ENCODE measurements around the gene NEDD8.

The NEDD8 gene

GRCh38 chr14:24177041-24177825, 54.9 kb downstream of the NEDD8 start:
- no peak for DNase-seq

DNA sequence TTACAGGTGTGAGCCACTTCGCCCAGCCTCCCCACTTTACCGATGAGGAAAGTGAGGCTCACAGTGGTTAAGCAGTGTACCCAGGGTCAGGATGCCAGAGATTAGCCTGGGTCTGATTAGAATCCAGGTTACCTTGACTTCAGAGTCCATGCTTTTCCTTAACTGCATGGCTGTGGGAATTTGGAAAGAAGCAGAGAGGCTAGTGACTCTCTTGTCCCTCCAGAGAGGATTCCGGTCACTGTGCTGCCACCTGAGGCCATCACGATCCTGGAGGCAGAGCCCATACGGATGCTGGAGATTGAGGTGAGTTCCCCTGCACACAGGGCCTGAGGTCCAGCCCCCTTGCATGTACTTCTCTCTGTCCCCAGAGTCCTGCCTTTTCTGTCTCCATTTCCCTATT, 55.6 kb downstream of the NEDD8 start:
- no peak for DNase-seq

DNA sequence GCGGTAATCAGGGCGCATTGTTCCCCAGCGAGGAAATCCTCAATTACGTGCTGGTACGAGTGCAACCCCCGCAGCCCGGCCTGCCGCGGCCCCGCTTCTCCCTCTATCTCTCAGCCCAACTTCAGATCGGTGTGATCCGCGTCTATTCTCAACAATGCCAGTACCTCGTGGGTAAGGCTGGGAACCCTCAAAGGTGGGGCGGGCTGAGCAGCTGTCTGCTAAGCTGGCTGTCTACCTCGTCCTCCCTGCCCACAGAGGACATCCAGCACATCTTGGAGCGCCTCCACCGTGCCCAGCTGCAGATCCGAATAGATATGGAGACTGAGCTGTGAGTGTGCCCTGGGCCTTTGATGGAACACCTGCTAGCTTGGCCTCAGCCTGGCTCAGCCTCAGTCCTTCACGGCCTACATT, 59.3 kb downstream of the NEDD8 start:
- DNase-seq: no peak

DNA sequence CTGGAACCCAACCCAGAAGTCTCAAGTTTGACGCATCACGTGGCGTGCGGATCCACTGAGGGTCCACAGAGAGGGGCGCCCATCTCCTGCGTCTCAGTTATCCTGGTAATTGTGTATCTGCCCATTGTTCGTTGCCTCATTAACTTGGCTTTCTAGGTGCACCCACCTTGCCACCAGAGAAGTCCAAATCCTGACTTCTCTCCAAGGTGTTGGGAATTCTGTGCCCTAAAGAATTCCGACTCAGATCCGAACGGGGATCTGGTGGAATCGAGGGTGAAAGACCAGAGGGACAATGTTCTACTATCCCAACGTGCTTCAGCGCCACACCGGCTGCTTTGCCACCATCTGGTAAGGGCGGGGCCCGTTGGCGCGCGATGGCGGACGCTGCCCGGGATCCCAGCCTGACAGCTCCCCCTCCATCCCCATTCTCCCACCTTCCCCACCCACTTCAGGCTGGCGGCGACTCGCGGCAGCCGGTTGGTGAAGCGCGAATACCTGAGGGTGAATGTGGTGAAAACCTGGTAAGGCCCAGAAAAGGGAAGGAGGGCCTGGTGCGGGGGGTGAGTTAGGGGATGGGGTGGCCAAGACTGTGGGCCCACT, 59.8 kb downstream of the NEDD8 start:
- DNase-seq: no peak

GRCh38 chr14:24171422-24172260, 60.5 kb downstream of the NEDD8 start, which contains the start of gene REC8:
TSS of gene REC8 (plus strand) at chr14:24172080. CDS start at chr14:24172553, 473 bp downstream.
- DNase-seq: peak; percentile 98

DNA sequence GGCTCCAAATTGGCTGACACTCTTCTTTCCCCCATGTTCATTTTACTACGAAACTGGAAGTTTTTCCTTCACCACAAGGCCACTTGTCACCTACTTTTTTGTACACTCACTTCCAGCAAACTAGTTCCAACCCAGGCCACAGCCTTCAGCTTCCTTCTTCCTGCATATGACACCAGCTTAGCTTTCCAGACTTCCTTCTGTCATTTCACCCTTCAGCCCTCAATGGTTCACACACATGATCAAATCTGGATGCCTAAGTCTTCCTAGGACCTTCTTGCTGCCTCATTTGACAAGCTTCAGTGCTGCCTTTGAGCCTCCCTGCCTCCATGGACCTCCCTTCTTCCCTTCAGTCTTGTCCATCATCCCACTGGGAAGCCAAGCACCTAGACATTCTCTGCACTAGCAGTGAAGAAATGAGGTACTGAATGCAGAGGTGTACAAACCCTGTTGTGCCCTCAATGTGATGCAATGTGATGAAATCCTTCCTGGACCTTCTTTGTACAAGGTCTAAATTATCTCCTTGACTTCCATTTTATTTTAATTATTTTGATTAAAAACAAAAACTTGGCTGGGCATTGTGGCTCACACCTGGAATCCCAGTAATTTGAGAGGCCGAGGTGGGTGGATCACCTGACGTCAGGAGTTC, 64.6 kb downstream of the NEDD8 start:
- no peak for DNase-seq

All from islet precursor cell (in vitro differentiated cells).